HG03432 (cell line): ENCODE data around the gene HOXA6.

ENCODE experiments used
- ATAC-seq: cut with Tn5 transposase; IDR thresholded peaks from one replicate; pipeline ENCODE4 v1.9.1; 2021; ENCODE audit warnings: mild to moderate bottlenecking, moderate library complexity; ENCODE audit not compliant: unreplicated experiment

The HOXA6 gene

GRCh38 chr7:27185013-27185853 lies 37.7 kb upstream of the HOXA6 start, which contains the start of gene HOXA11:
Gene HOXA11 (minus strand): TSS chr7:27185232. CDS start chr7:27185144, 88 bp downstream.
- no peak for ATAC-seq

- ATAC-seq, result no peak
Measured at GRCh38 chr7:27184337-27185012, 36.9 kb upstream of the HOXA6 start.

GRCh38 chr7:27183682-27184336 lies 36.2 kb upstream of the HOXA6 start:
- ATAC-seq, result no peak

- no peak for ATAC-seq
Measured at GRCh38 chr7:27182861-27183681, 35.5 kb upstream of the HOXA6 start.

- ATAC-seq, result no peak
Measured at GRCh38 chr7:27182285-27182841, 34.8 kb upstream of the HOXA6 start.

- no peak for ATAC-seq
Measured at GRCh38 chr7:27181795-27182275, 34.3 kb upstream of the HOXA6 start.

- ATAC-seq, result no peak
Measured at GRCh38 chr7:27180431-27181420, 33.2 kb upstream of the HOXA6 start.

GRCh38 chr7:27179503-27180430 lies 32.2 kb upstream of the HOXA6 start:
- peak; percentile 67 for ATAC-seq

GRCh38 chr7:27179030-27179429 lies 31.5 kb upstream of the HOXA6 start:
- ATAC-seq, result no peak

GRCh38 chr7:27178366-27178765 lies 30.8 kb upstream of the HOXA6 start:
- no peak for ATAC-seq

- no peak for ATAC-seq
Measured at GRCh38 chr7:27177795-27178320, 30.3 kb upstream of the HOXA6 start.

- no peak for ATAC-seq
Measured at GRCh38 chr7:27176962-27177794, 29.6 kb upstream of the HOXA6 start.

GRCh38 chr7:27176524-27176845 lies 28.9 kb upstream of the HOXA6 start:
- ATAC-seq, result no peak

GRCh38 chr7:27175626-27176523 lies 28.3 kb upstream of the HOXA6 start:
- ATAC-seq, result no peak

GRCh38 chr7:27174874-27175625 lies 27.5 kb upstream of the HOXA6 start:
- no peak for ATAC-seq
